SU-DHL-6 (cell line): ENCODE measurements around the gene NRK.

Experiments
- H2AFZ ChIP-seq: fragments of 200-600 bp; sonication (generic); 2 replicates; pipeline ENCODE4 v1.6.1; 2014; ENCODE audit warnings: low read depth, mild to moderate bottlenecking, moderate library complexity, mixed read lengths, antibody characterized with exemption, low read length; ENCODE audit not compliant: severe bottlenecking
- H3F3A ChIP-seq: fragments of 200-600 bp; shearing (Covaris generic); 2 replicates; pipeline ENCODE4 v1.6.0; 2016; ENCODE audit warnings: antibody characterized with exemption, mild to moderate bottlenecking; ENCODE audit not compliant: insufficient read depth
- H3K27ac ChIP-seq: fragments of 200-600 bp; sonication (generic); 2 replicates; pipeline ENCODE4 v1.5.1; 2016; ENCODE audit warnings: low read depth, mild to moderate bottlenecking, low read length, moderate library complexity, mixed read lengths
- H3K27me3 ChIP-seq: fragments of 200-600 bp; sonication (generic), shearing (Covaris generic); 2 replicates; pipeline ENCODE4 v1.6.0; 2014; ENCODE audit warnings: mild to moderate bottlenecking, low read length
- H3K36me3 ChIP-seq: fragments of 200-600 bp; sonication (generic); 2 replicates; pipeline ENCODE4 v1.6.1; 2014; ENCODE audit warnings: mild to moderate bottlenecking, low read length, mixed read lengths
- H3K4me2 ChIP-seq: fragments of 300-600, 200-600 bp; shearing (Covaris generic), sonication (generic); 2 replicates; pipeline ENCODE4 v1.6.0; 2014; ENCODE audit warnings: low read length, low read depth, mild to moderate bottlenecking; ENCODE audit not compliant: poor library complexity, severe bottlenecking
- H3K4me3 ChIP-seq: fragments of 200-600 bp; sonication (generic); 2 replicates; pipeline ENCODE4 v1.5.1; 2014; ENCODE audit warnings: antibody characterized with exemption, low read length, mild to moderate bottlenecking, mixed read lengths; ENCODE audit not compliant: insufficient read depth, poor library complexity, severe bottlenecking
- H3K79me2 ChIP-seq: fragments of 200-600 bp; sonication (generic); 2 replicates; pipeline ENCODE4 v1.6.1; 2014; ENCODE audit warnings: mild to moderate bottlenecking, low read length, moderate library complexity; ENCODE audit not compliant: insufficient read depth
- H3K9ac ChIP-seq: fragments of 200-600 bp; sonication (generic); 2 replicates; pipeline ENCODE4 v1.7.0; 2014; ENCODE audit warnings: mild to moderate bottlenecking, low read length
- H3K9me2 ChIP-seq: fragments of 200-600 bp; sonication (generic); replicated peaks from 2 replicates; pipeline ENCODE4 v1.6.1; 2014; ENCODE audit warnings: low read length; ENCODE audit not compliant: insufficient read depth
- H3K9me3 ChIP-seq: fragments of 200-600 bp; sonication (generic); 2 replicates; pipeline ENCODE4 v1.6.1; 2014; ENCODE audit warnings: low read length, mixed read lengths; ENCODE audit not compliant: insufficient read depth
- H4K20me1 ChIP-seq: fragments of 200-600 bp; sonication (generic); 2 replicates; pipeline ENCODE4 v1.6.1; 2014; ENCODE audit warnings: low read depth, mild to moderate bottlenecking, antibody characterized with exemption, low read length, moderate library complexity, mixed read lengths
- CTCF ChIP-seq: fragments of 200-600 bp; sonication (generic); IDR thresholded peaks from one replicate; pipeline ENCODE4 v1.5.1; 2017; ENCODE audit warnings: antibody characterized with exemption, mild to moderate bottlenecking, low read length, moderate library complexity; ENCODE audit not compliant: insufficient read depth, poor library complexity, severe bottlenecking
- EZH2phosphoT487 ChIP-seq: fragments of 200-600 bp; sonication (generic), shearing (Covaris generic); conservative IDR thresholded peaks from 2 replicates; pipeline ENCODE4 v1.6.1; 2018; ENCODE audit warnings: mild to moderate bottlenecking, antibody characterized with exemption, low read length, moderate library complexity, mixed read lengths

NRK gene

GRCh38 chrX:106005684-106006083 is 183.3 kb downstream of the NRK start:
- H3K27me3 ChIP-seq = no peaks in the 10 kb centered on the region
- H3K79me2 ChIP-seq = no peaks in the 10 kb centered on the region
- no peaks in the 10 kb centered on the region for H3F3A ChIP-seq
- no peaks in the 10 kb centered on the region for H3K9me2 ChIP-seq
- no peak overlapping the region for H3K4me3 ChIP-seq
- no peak overlapping the region for H3K9ac ChIP-seq
- H3K36me3 ChIP-seq = no peaks in the 10 kb centered on the region
- no peak for TF ChIP-seq EZH2phosphoT487
- no peak overlapping the region for H3K27ac ChIP-seq
- H3K9me3 ChIP-seq = no peaks in the 10 kb centered on the region
- no peak overlapping the region for H3K4me2 ChIP-seq
- no peaks in the 10 kb centered on the region for H4K20me1 ChIP-seq
- H2AFZ ChIP-seq = no peak overlapping the region

- Histone ChIP-seq H3K27ac (no peak overlapping the region), H3K4me2 (no peak overlapping the region)
These were observed 185.5 kb downstream of the NRK start for GRCh38 chrX:106007815-106008214.

More at GRCh38 chrX:106007815-106008214, 185.5 kb downstream of the NRK start:
- Histone ChIP-seq H4K20me1 (no peaks in the 10 kb centered on the region), H3K36me3 (no peaks in the 10 kb centered on the region), H3K9me3 (no peaks in the 10 kb centered on the region), H3F3A (no peaks in the 10 kb centered on the region), H3K9me2 (no peaks in the 10 kb centered on the region), H3K4me3 (no peak overlapping the region), H3K27me3 (no peaks in the 10 kb centered on the region), H3K9ac (no peak overlapping the region), H3K79me2 (no peaks in the 10 kb centered on the region), H2AFZ (no peak overlapping the region)
- TF ChIP-seq EZH2phosphoT487 = no peak
- TF ChIP-seq CTCF = no peak
